BLaER1 treated with 17β-estradiol and CSF1 and Interleukin-3, amounts not matched to agents 10 nM and 100 nM (cell line): ENCODE measurements around the gene TTC1.

ENCODE experiments used
- H3K27ac ChIP-seq, 11 experiments: shearing (Covaris generic); formaldehyde crosslinking; 2 replicates each; pipeline ENCODE4 v1.8.1; 2022
- H3K27me3 ChIP-seq, 11 experiments: shearing (Covaris generic); formaldehyde crosslinking; 2 replicates each; pipeline ENCODE4 v1.8.1; 2022
- H3K36me3 ChIP-seq, 11 experiments: shearing (Covaris generic); formaldehyde crosslinking; 2 replicates each; pipeline ENCODE4 v1.8.1; 2022
- H3K4me1 ChIP-seq, 10 experiments: shearing (Covaris generic); formaldehyde crosslinking; 2 replicates each; pipeline ENCODE4 v1.8.1; 2022
- H3K4me2 ChIP-seq, 11 experiments: shearing (Covaris generic); formaldehyde crosslinking; 2 replicates each; pipeline ENCODE4 v1.8.1; 2022
- H3K4me3 ChIP-seq, 10 experiments: shearing (Covaris generic); formaldehyde crosslinking; 2 replicates each; pipeline ENCODE4 v1.8.1; 2022
- H3K9ac ChIP-seq, 11 experiments: shearing (Covaris generic); formaldehyde crosslinking; 2 replicates each; pipeline ENCODE4 v1.8.1; 2022
- H3K9me3 ChIP-seq, 11 experiments: shearing (Covaris generic); formaldehyde crosslinking; replicated peaks in 1 of 11; 2 replicates each; pipeline ENCODE4 v1.8.1; 2022
- H4K20me1 ChIP-seq, 11 experiments: shearing (Covaris generic); formaldehyde crosslinking; 2 replicates each; pipeline ENCODE4 v1.8.1; 2022
- Cebpa-rat ChIP-seq, 11 experiments: shearing (Covaris generic); IDR thresholded peaks; 2 replicates each; pipeline ENCODE4 v1.8.1; 2022

Gene TTC1

DNA sequence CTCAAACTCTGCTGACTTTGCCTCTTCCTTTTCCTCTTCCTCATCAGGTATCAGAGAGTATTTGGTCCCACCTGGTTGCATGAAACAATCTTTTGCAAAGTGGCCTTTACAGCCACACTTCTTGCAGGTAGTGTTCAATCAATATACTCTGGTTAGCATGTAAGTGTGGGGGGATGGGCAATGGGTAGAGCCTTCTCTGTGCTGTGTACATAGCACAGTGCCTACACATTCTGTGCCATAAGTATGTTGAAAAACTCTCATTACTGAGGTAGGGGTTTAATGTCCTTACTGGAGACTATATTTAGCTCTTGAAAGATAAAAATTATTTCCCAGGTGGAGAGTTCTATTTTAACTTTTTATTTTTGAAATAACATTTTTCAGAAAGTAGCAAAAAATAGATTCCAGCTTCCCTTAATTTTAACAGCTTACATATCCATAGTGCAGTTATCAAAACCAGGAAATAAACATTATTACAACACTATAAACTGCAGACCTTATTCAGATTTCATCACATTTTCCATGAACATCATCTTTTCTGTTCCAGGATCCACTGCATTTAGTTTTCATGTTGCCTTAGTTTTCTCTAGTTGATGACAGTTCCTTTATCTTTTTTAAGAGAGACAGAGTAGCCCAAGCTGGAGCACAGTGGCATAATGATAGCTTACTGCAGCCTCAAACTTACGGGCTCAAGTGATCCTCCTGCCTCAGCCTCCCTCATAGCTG lies 15.1 kb downstream of the TTC1 start:
- no peaks in the 10 kb centered on the region for H3K9me3 ChIP-seq
- H3K36me3 ChIP-seq: peaks cover 42 to 87% (median 68%) of the 10 kb centered on the region in 11 experiments

DNA sequence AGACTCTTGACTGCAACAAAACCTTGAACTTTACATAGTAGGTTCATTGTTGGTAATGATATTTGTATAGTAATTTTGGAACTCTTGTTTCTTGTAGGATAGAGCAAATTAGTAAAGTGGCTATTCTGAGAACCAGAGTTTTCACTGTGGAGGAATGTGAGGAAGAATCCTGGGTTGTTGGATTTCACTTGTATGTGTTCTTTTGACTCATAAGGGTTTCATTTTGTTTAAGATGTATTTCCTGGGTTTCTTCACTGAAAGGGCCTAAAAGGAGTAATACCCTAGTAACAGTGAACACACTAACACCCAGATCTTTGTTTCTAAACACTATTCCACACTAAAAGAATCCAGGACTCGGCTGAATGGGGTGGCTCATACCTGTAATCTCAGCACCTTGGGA lies 20.1 kb downstream of the TTC1 start:
- Histone ChIP-seq H3K4me1 (peaks cover 0 to 26% (median under 1%) of the 10 kb centered on the region in 10 experiments; a peak in 6 of 20 replicates), H3K9me3 (no peaks in the 10 kb centered on the region), H3K27me3 (no peaks in the 10 kb centered on the region), H3K4me2 (no peak overlapping the region), H3K4me3 (no peak overlapping the region), H3K36me3 (peaks cover 70 to 100% (median 90%) of the 10 kb centered on the region in 11 experiments), H3K27ac (no peak overlapping the region), H4K20me1 (peaks cover 0 to 66% (median 11%) of the 10 kb centered on the region in 11 experiments; a peak in 12 of 22 replicates), H3K9ac (no peak overlapping the region)
- TF ChIP-seq Cebpa-rat (IDR thresholded peaks at IDR 0.05): no peak

More for the DNA sequence above, 15.1 kb downstream of the TTC1 start:
- Histone ChIP-seq H3K9ac (no peak overlapping the region), H4K20me1 (peaks cover 6 to 75% (median 21%) of the 10 kb centered on the region in 11 experiments; a peak in 15 of 22 replicates), H3K4me3 (no peak overlapping the region), H3K27me3 (no peaks in the 10 kb centered on the region), H3K27ac (no peak overlapping the region), H3K4me2 (peak overlapping the region in 3 of 11 experiments; percentile 20 to 58 (median 30); a peak in 4 of 22 replicates), H3K4me1 (peaks cover 0 to 47% (median 12%) of the 10 kb centered on the region in 10 experiments; a peak in 12 of 20 replicates)
- no peak for TF ChIP-seq Cebpa-rat (IDR thresholded peaks at IDR 0.05)

DNA sequence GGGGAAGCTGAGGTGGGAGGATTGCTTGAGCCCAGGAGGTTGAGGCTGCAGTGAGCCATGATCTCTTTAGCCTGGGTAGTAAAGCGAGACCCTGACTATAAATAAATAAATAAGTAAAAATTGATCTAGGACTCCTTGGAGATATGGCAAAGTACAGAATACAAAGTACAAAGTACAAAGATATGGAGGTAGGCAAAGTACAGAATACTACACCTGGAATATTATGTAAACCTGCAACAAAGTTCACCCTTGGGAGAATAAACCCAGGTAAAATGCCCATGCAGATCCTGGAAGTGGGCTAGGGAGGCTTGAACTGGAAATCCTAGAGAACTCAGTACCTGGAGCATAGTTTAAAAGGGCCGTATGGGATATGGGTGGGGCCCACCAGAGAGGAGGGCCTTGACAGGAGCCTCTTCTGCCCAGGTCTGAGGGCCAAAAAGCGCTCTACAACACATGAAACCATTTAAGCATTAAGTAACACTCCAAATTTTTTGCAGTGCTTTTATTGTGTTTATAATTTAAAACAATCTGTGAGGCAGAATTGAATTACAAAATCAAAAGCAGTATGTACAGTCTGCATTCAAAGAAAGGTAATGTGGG lies 20.7 kb downstream of the TTC1 start:
- H3K27ac ChIP-seq: no peak overlapping the region

DNA sequence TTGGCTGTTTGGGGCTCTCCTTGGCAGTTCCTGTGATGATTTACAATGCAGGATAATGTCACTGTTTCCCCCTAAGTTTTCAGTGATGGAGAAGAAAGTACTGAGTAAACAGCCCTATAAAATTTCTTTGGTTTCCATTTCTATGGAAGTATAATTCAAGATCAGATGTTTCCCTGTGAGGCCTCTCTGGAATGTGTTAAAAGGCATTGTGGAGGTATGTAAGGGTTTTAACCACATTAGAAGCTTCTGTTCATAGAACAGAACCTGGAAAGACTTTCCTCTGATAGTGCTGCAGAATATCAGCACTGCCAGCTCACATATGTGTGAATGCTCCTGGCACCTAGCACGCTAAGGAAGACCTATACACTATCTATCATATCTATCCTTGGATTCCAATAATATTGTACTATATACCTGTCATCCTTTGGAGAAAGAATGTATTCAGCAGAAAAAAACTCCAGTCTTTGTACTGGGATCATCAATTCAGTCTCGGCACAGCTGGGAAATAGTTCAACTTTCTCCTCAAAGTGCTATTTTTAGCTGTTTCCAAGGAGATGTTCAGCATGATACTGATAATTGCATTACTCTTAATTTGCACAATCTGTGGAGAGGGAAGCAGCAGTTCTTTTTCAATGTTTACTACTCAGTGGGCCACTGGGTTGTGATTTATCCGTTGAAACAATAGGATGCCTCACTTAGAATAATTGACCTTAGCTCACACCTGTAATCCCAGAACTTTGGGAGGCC lies 21.9 kb downstream of the TTC1 start:
- H3K4me1 ChIP-seq: peaks cover 0 to 18% (median 0%) of the 10 kb centered on the region in 10 experiments; a peak in 6 of 20 replicates
- no peaks in the 10 kb centered on the region for H3K9me3 ChIP-seq
- H3K36me3 ChIP-seq: peaks cover 67 to 99% (median 87%) of the 10 kb centered on the region in 11 experiments
- no peak for TF ChIP-seq Cebpa-rat (IDR thresholded peaks at IDR 0.05)
- H3K4me2 ChIP-seq: no peak overlapping the region
- H3K27me3 ChIP-seq: no peaks in the 10 kb centered on the region
- H3K4me3 ChIP-seq: no peak overlapping the region
- H3K27ac ChIP-seq: no peak overlapping the region
- peaks cover 0 to 55% (median 10%) of the 10 kb centered on the region in 11 experiments; a peak in 12 of 22 replicates for H4K20me1 ChIP-seq
- H3K9ac ChIP-seq: no peak overlapping the region

More for the DNA sequence above, 20.7 kb downstream of the TTC1 start:
- H3K4me1 ChIP-seq: peaks cover 0 to 20% (median 0%) of the 10 kb centered on the region in 10 experiments; a peak in 6 of 20 replicates
- no peak overlapping the region for H3K9ac ChIP-seq
- peaks cover 0 to 60% (median 10%) of the 10 kb centered on the region in 11 experiments; a peak in 12 of 22 replicates for H4K20me1 ChIP-seq
- H3K9me3 ChIP-seq: no peaks in the 10 kb centered on the region
- H3K27me3 ChIP-seq: no peaks in the 10 kb centered on the region
- H3K4me2 ChIP-seq: no peak overlapping the region
- TF ChIP-seq Cebpa-rat (IDR thresholded peaks at IDR 0.05): no peak
- no peak overlapping the region for H3K4me3 ChIP-seq
- peaks cover 68 to 99% (median 88%) of the 10 kb centered on the region in 11 experiments for H3K36me3 ChIP-seq

GRCh38 chr5:160033546-160034252 lies 24.8 kb downstream of the TTC1 start:
- Histone ChIP-seq H3K4me2 (no peak overlapping the region), H3K9me3 (no peaks in the 10 kb centered on the region), H3K4me3 (no peak overlapping the region), H3K36me3 (peaks cover 76 to 99% (median 91%) of the 10 kb centered on the region in 11 experiments), H3K27me3 (no peaks in the 10 kb centered on the region), H3K9ac (no peak overlapping the region), H3K27ac (no peak overlapping the region), H3K4me1 (no peaks in the 10 kb centered on the region), H4K20me1 (peaks cover 0 to 28% (median 7%) of the 10 kb centered on the region in 11 experiments; a peak in 9 of 22 replicates)
- TF ChIP-seq Cebpa-rat (IDR thresholded peaks at IDR 0.05): no peak

- Histone ChIP-seq H3K27ac (no peak overlapping the region), H4K20me1 (peaks cover 0 to 7% (median 0%) of the 10 kb centered on the region in 11 experiments; a peak in 2 of 22 replicates), H3K4me3 (no peak overlapping the region), H3K9ac (no peak overlapping the region), H3K9me3 (no peaks in the 10 kb centered on the region), H3K4me1 (no peaks in the 10 kb centered on the region), H3K27me3 (no peaks in the 10 kb centered on the region), H3K36me3 (peaks cover 82 to 99% (median 93%) of the 10 kb centered on the region in 11 experiments), H3K4me2 (no peak overlapping the region)
- no peak for TF ChIP-seq Cebpa-rat (IDR thresholded peaks at IDR 0.05)
These were observed 27.3 kb downstream of the TTC1 start for GRCh38 chr5:160036243-160036642.

DNA sequence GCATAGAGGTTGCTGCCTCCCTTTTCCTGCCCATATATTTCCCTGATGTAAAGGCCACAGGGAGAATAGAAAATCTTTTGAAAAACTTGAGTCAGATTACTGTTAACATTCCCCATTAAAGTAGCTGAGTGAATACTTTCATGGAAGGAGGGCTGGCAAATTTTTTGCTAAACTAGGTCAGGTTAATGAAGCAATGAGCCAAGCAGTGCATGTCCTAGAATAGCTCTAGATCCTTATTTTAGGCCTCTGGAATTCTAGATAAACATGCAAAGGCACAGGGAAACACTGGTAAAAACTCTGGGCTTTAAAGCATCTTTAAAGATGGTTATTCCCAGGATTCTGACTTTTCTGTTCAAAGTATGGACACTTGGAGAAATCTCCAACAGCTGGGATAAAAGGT lies 27.9 kb downstream of the TTC1 start:
- no peaks in the 10 kb centered on the region for H3K9me3 ChIP-seq
- H3K27me3 ChIP-seq: no peaks in the 10 kb centered on the region
- H3K4me1 ChIP-seq: no peaks in the 10 kb centered on the region
- H3K4me2 ChIP-seq: no peak overlapping the region
- no peak overlapping the region for H3K9ac ChIP-seq
- H3K4me3 ChIP-seq: no peak overlapping the region
- TF ChIP-seq Cebpa-rat (IDR thresholded peaks at IDR 0.05): no peak
- H3K27ac ChIP-seq: no peak overlapping the region
- peaks cover 0 to 6% (median 0%) of the 10 kb centered on the region in 11 experiments; a peak in 2 of 22 replicates for H4K20me1 ChIP-seq
- H3K36me3 ChIP-seq: peaks cover 81 to 99% (median 93%) of the 10 kb centered on the region in 11 experiments

- no peak for TF ChIP-seq Cebpa-rat (IDR thresholded peaks at IDR 0.05)
- Histone ChIP-seq H3K4me1 (peaks cover 0 to 19% (median 0%) of the 10 kb centered on the region in 10 experiments; a peak in 9 of 20 replicates), H3K4me3 (no peak overlapping the region), H3K27ac (no peak overlapping the region), H3K27me3 (no peaks in the 10 kb centered on the region), H3K36me3 (peaks cover 83 to 100% (median 88%) of the 10 kb centered on the region in 11 experiments), H3K9ac (no peak overlapping the region), H3K9me3 (no peaks in the 10 kb centered on the region), H3K4me2 (no peak overlapping the region), H4K20me1 (no peaks in the 10 kb centered on the region)
These were observed 31.0 kb downstream of the TTC1 start for GRCh38 chr5:160039810-160040470.
